Ascending aorta (tissue), 2 donors: ENCODE measurements around the gene MEOX2. TPM values are rescaled to one million over a fixed set of nuclear protein-coding genes. Genes with fewer than 3 reads are reported as not detected.

Experiments
- DNase-seq, 2 donors: peaks; one replicate each; pipeline ENCODE4 v3.0.0-alpha.2; 2019; ENCODE audit warnings: low spot score in 2 of 2
- H3K27ac ChIP-seq, 2 donors: fragments of 200-600 bp; sonication (generic); one replicate each; pipeline ENCODE4 v1.5.1; 2016 to 2017; ENCODE audit warnings: mild to moderate bottlenecking in 1 of 2
- H3K27me3 ChIP-seq: fragments of 200-600 bp; sonication (generic); one replicate; pipeline ENCODE4 v1.5.1; 2017
- H3K36me3 ChIP-seq, 2 donors: fragments of 200-600 bp; sonication (generic); one replicate each; pipeline ENCODE4 v1.5.1; 2016
- H3K4me1 ChIP-seq, 2 donors: fragments of 200-600 bp; sonication (generic); one replicate each; pipeline ENCODE4 v1.5.1; 2016 to 2017; ENCODE audit warnings: mild to moderate bottlenecking in 1 of 2
- H3K4me3 ChIP-seq, 2 donors: fragments of 200-600 bp; sonication (generic); one replicate each; pipeline ENCODE4 v1.5.1; 2016 to 2017; ENCODE audit warnings: mild to moderate bottlenecking in 1 of 2
- H3K9me3 ChIP-seq, 2 donors: fragments of 200-600 bp; sonication (generic); one replicate each; pipeline ENCODE4 v1.5.1; 2016
- CTCF ChIP-seq, 3 experiments: fragments of 200-600 bp in 2 of 3; fragments of 450-650 bp in 1 of 3; sonication (generic) in 2 of 3; IDR thresholded peaks; one replicate each; pipeline ENCODE4 v1.5.1; 2016 to 2019; ENCODE audit warnings: antibody characterized with exemption in 3 of 3, mild to moderate bottlenecking in 1 of 3, moderate library complexity in 1 of 3
- intact Hi-C: fragments of 100-400 bp; cut with DNase I; formaldehyde crosslinking; loops from one replicate; pipeline ENCODE4 v1.15.1; 2023
- total RNA-seq: library from RNA; depleted of rRNA; stranded (reverse); fragments of >200 nt; gene quantifications from one replicate; pipeline ENCODE4 v1.1.0, GENCODE V29; 2016

Gene MEOX2
- total RNA-seq, 1 donor from 2014 or later, result 35.0 TPM

- TF ChIP-seq CTCF (IDR thresholded peaks at IDR 0.05), result no peak
- no peak for DNase-seq
- Histone ChIP-seq H3K27me3 (no peaks in the 10 kb centered on the region), H3K9me3 (peaks cover 0 to 8% of the 10 kb centered on the region in 2 donors), H3K4me3 (no peak overlapping the region), H3K4me1 (peaks cover 0 to 4% of the 10 kb centered on the region in 2 donors), H3K36me3 (no peaks in the 10 kb centered on the region), H3K27ac (no peak overlapping the region)
- intact Hi-C loops, result no loop called here
Observed at GRCh38 chr7:15628876-15629275, 57.6 kb downstream of the MEOX2 start.

GRCh38 chr7:15626041-15626440 is 60.4 kb downstream of the MEOX2 start:
- no peaks in the 10 kb centered on the region for H3K27me3 ChIP-seq
- DNase-seq, result no peak
- no peak overlapping the region for H3K27ac ChIP-seq
- TF ChIP-seq CTCF (IDR thresholded peaks at IDR 0.05), result no peak
- no peaks in the 10 kb centered on the region for H3K36me3 ChIP-seq
- no peak overlapping the region for H3K4me3 ChIP-seq
- intact Hi-C loops, result no loop called here
- peaks cover 0 to 4% of the 10 kb centered on the region in 2 donors for H3K4me1 ChIP-seq
- H3K9me3 ChIP-seq, result peaks cover 0 to 8% of the 10 kb centered on the region in 2 donors

GRCh38 chr7:15625466-15625865 is 61.0 kb downstream of the MEOX2 start:
- H3K27ac ChIP-seq, result no peak overlapping the region
- no peaks in the 10 kb centered on the region for H3K27me3 ChIP-seq
- no peak overlapping the region for H3K4me3 ChIP-seq
- peaks cover 0 to 8% of the 10 kb centered on the region in 2 donors for H3K9me3 ChIP-seq
- no peak for DNase-seq
- intact Hi-C loops, result no loop called here
- H3K36me3 ChIP-seq, result no peaks in the 10 kb centered on the region
- no peak for TF ChIP-seq CTCF (IDR thresholded peaks at IDR 0.05)
- peaks cover 0 to 4% of the 10 kb centered on the region in 2 donors for H3K4me1 ChIP-seq

DNA sequence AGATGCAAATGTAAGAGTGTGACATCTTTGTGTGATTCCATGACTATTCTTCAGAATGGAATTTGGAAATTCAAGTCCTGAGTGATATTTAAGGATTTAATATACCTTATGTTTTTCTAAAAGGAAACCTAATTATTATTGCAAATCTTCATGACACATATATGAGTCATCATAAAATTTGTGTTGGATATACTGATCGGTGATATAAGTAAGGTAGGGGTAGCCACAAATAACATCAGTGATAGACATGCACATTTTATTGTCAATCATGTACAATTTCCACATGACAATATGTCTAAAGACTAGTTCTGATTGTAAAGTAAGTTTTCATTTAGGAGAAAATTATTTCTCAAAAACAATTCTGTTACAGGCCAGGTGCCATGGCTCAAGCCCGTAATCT is 65.0 kb downstream of the MEOX2 start:
- Histone ChIP-seq H3K27ac (no peak overlapping the region), H3K9me3 (peaks cover 0 to 8% of the 10 kb centered on the region in 2 donors), H3K4me3 (no peak overlapping the region), H3K27me3 (no peaks in the 10 kb centered on the region), H3K4me1 (no peaks in the 10 kb centered on the region), H3K36me3 (no peaks in the 10 kb centered on the region)
- TF ChIP-seq CTCF (IDR thresholded peaks at IDR 0.05), result no peak
- intact Hi-C loops, result no loop called here
- no peak for DNase-seq

DNA sequence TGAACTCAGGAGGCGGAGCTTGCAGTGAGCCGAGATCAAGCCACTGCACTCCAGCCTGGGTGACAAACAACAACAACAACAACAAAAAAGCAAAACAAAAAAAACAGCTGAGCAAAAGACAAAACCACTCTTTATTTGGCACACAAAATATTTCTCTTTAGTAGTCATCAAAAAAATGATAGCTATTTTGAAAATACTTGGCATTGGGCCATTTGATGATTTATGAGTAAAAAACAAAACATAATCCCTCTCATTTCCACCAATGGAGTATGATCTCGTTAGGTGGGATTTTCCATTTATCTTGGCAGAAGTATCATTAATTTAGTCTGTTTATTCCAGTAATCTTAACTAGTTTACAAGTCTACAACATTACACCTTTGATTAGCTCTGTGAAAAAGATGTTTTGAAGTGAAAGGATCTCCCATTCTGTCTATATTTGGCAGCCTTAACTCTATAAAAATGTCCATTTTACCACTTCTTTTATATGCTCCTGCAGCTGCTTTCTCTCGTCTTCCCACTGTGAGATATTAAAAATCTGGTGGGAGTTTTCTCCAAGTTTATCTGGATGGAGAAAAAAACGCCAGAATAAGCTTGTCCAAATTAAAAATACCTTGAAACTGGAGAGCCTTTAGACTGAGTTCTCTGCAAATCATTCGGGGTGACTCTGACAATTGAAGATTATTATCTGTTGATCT is 65.8 kb downstream of the MEOX2 start:
- no peaks in the 10 kb centered on the region for H3K4me1 ChIP-seq
- no peak overlapping the region for H3K27ac ChIP-seq
- no peak for DNase-seq
- TF ChIP-seq CTCF (IDR thresholded peaks at IDR 0.05), result no peak
- no peak overlapping the region for H3K4me3 ChIP-seq
- intact Hi-C loops, result no loop called here
- H3K9me3 ChIP-seq, result peaks cover 0 to 8% of the 10 kb centered on the region in 2 donors
- H3K36me3 ChIP-seq, result no peaks in the 10 kb centered on the region
- H3K27me3 ChIP-seq, result no peaks in the 10 kb centered on the region
